Non-pigmented ciliary epithelial cell (primary cell): ENCODE data around the gene CPEB3.

Experiments
- DNase-seq: peaks from one replicate; pipeline ENCODE4 v3.0.0-alpha.2; 2010; ENCODE audit warnings: low read depth

CPEB3 gene

DNA sequence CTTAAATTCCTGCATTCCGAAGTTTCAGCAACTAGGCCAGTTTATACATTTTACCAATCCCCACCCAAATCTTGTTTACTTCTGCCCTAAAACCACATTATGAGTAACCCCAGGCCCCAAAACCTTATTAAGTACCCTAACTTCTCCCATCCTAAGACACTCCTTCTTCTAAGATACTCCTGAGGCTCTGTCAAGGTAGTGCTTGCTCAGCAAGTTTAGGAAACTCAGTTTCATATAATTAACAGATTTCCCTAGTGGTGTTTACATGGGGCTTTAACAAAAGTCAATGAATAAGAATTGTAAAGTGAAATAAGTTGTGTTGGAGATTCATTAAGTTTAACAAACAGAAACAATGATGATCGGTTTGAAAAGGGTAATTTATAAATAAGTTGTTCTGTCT, 77.8 kb downstream of the CPEB3 start:
- DNase-seq = no peak

DNA sequence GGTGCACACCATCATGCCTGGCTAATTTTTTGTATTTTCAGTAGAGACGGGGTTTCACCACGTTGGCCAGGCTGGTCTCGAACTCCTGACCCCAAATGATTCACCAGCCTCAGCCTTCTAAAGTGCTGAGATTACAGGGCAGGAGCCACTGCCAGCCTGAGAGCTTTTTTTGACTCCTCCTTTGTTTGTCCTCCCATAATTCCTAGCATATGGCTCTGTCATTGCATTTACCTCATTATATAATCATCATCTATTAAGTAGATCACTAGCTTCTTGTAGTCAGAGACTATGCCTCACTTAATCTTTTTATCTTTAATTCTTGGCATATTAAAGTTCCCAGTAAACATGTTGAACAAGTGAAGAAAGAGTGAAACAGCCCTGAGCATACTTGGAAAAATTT, 82.1 kb downstream of the CPEB3 start:
- DNase-seq = no peak

DNA sequence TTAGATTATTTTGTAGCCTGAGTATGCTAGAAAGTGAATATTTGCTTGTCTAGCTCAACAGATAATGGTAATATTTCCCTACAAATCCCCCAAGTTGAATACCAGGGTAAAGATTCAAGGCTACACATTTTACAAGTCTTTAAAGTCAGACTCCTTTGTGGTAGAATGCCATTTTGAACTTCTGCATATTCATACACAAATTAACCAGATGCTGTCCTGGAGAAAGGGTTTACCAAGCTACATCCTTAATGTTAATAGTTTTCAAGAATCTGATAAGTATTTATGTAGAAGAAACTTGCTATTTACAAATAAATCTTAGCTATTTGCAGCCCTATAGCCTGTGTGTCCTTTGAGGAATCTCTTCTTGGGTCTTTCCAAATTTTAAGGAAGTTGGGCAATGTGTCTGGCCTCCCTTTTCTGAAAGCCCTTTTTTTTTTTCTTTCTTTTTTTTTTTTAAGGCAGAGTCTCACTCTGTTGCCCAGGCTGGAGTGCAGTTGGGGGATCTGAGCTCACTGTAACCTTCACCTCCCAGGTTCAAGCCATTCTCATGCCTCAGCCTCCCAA, 82.6 kb downstream of the CPEB3 start:
- no peak for DNase-seq

DNA sequence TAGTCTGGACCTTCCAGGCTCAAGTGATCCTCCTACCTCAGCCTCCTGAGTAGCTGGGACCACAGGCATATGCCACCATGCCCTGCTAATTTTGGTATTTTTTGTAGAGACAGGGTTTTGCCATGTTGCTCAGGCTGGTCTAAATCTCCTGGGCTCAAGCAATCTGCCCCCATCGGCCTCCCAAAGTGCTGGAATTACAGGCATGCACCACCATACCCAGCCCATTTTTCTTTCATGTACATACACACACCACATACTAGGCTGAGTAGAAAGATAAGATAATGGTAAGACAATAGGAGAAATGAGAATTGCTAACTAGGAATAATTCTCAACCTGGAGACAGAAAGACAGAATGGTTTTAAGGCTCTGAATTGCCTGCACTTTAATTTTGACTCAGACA, 83.8 kb downstream of the CPEB3 start:
- DNase-seq = no peak

DNA sequence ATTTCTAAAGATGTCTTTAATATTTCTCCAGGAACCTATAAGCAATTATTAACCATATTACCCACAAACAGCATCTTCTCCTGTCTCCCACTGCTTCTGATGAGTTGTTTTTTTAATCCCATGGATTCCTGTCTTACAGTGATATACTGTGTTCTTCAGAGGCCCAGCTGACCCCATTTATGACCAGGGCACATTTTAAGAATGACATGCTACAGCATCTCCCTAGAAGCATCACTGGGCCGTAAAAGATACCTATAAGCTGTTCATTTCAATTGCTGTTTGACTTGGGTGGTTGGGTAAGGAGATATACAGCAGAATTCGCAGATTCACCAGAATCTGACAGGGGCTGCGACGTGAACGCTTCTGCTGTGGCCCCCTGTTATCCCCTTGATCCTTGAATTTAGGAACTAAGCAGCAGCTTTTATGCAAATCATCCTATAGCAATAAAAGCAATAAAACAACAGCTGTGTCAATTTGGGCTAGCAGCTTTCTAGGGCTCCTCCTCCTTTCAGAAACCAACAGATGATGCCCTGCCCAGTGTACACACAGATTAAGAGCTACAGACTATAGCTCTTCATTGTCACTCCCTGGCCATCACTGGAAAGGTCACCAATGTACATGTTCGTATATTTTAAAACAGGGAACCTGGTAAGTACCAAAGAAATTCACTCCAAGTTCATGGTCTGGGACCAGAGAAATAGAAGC, 86.8 kb downstream of the CPEB3 start:
- DNase-seq = no peak

DNA sequence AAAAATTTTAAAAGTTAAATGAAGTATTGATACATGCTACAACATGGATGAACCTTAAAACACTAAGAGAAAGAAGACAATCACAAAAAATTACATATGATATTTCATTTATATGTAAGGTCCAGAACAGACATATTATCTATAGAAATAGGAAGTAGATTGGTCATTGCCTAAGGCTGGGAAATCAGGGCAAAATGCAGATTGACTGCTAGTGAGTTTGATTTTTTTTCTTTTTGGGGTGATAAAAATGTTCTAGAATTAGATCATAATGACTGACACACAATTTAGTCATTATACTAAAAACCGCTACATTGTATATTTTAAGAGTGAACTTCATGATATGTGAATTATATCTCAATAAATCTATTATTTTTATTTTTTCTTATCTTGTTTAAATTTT, 88.3 kb downstream of the CPEB3 start:
- no peak for DNase-seq

DNA sequence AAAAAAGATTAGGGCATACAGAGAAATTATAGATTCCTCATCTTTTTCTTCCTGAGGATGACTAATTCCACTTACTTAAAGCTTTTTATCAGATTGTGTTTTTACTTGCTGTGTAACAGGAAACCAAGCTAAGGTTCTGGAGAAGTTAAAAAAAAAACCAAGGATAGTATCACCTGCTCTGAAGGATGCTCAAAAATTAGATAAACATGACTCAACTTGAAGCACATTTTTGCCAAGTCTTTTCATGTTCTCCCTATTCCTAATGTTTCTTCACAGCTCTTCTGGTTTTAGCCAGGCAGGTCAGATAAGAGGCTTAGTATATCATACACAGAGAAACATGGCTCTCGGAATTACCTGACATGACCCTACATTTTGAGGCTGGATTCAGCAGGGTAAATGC, 90.3 kb downstream of the CPEB3 start:
- DNase-seq = no peak

DNA sequence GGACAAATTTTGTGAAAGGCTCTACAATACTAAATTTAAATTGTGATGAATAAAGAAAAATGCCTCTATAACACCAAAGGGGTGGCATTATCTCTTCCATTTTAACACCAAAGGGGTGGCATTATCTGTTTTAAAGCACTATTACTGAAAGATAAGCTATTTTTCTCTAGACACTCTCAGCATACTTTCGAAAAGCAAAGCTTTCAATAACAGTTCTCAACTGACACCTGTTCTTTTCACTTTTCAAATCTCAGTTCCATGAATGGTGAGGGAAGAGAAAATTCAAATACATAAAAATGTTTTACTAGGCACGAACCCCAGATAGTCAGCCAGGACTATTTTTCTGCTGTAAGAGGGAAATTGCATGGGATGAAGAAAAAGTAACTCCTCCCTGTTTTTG, 103.8 kb downstream of the CPEB3 start:
- DNase-seq = no peak

DNA sequence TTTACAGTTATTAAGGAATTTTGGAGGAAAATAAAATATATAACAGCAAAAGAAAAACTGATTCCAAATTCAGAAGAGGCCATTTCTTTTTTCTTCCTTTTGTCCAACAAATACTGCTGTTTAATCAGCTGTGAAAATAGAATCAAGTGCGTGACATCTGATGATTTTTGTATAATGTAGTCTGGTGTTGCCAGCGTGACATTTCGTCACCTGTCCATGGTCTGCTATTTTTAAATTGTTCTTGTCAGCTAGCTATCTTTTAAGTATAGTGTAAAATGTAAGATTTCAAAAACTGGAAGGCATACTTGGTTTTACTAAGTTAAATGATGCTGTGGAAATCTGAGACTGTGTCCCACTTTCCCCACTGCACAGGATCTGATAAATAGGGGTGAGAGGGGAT, 105.9 kb downstream of the CPEB3 start:
- no peak for DNase-seq

DNA sequence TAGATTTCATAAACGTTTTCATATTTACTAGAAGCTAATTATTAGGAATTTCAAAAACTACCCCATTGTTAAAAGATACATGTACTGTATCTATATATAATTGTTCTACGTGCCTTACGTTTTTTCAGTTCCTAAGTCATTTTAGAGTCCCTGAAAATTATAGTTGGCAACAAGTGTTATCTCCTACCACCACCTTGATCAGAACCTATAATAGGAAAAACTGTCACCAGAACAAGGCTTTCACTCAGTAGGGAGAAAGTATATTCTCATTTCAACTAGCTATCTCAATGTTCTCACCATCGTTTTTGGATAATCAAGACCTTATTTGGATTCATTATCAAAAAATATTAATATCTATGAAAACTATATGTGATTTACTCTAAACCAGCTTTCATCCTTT, 107.7 kb downstream of the CPEB3 start:
- DNase-seq = no peak

DNA sequence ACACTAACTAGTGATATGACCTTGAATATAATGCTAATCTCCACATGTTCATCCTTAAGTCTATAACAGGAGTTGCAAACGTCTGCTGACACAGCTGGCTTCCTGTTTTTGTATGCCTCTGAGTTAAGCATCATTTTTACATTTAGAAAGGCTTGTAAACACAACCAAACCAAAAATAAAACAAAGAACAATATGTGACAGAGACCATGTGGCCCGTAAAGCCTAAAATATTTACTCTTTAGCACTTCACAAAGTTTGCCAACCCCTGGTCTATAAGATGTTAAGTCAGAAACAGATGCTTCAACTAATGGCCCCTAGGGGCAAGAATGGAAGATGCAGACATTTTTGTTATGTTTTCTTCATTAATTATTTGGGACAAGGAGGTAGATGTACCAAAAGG, 109.3 kb downstream of the CPEB3 start:
- no peak for DNase-seq

DNA sequence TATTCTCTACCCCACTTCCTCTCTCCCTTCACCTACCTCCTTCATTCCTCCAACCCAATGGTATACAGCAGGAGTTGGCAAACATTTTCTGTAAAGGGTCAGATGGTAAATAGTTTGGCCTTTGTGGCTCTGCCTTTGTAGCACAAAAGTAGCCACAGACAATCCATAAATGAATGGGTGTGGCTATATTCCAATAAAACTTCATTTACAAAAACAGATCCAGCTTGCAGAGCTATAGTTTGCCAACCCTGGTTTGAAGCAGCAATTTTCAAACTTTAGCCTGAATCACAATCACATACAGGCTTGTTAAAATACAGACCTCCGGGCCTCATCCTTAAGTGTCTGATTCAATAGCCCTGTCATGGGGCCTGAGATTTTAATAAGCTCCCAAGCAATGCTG, 110.5 kb downstream of the CPEB3 start:
- no peak for DNase-seq

DNA sequence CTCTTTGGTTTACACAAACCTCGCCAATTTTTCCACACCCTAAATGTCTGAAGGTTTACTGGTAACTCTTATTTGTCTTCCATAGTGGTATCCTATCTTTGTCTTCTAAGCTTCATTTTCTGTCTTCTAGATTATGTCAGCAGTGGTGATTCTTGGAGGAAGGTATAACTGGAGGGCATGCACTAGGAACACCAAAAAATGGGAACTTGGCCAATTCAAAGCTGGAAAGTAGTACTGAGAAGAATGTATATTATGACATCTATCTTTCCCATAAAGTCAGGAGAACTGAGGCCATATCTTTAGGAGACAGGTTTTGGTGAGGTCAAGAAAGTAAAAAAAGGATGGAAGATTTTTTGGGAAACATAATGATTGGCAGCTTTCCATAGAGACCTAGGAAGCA, 113.3 kb downstream of the CPEB3 start:
- no peak for DNase-seq

DNA sequence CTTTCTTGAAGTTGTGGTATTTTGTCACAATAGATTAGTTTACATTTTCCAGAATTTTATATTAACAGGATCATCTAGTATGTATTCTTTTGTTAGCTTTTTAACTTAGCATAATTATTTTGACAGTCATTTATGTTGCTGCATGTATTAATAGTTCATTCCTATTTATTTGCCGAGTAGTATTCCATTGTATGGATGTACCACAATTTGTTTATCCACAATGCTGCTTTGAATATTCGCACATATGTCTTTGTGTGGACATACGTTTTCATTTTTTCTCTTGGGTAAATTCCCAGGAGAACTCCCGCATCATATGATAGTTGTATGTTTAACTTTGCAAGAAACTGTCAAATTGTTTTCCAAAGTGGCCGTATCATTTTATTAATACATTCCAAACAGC, 115.7 kb downstream of the CPEB3 start:
- DNase-seq = no peak

DNA sequence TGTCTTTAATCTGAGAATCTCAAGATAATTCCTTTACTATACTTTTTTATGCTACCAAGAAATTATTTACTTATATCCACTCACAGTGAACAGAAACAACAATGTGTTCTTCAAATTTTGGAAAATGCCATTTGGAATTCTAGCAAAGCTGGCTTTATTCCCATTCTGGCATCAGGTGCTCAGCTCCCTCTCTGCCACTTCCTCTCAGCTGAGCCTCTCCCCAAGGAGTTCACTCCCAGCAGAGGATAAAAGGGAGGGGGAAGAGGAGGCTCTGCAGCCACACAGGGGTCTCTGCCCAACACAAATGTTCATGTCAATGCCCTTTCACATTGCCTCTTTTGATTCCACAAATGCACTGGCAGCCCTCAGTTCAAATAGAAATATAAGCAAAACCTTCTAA, 116.9 kb downstream of the CPEB3 start:
- no peak for DNase-seq

DNA sequence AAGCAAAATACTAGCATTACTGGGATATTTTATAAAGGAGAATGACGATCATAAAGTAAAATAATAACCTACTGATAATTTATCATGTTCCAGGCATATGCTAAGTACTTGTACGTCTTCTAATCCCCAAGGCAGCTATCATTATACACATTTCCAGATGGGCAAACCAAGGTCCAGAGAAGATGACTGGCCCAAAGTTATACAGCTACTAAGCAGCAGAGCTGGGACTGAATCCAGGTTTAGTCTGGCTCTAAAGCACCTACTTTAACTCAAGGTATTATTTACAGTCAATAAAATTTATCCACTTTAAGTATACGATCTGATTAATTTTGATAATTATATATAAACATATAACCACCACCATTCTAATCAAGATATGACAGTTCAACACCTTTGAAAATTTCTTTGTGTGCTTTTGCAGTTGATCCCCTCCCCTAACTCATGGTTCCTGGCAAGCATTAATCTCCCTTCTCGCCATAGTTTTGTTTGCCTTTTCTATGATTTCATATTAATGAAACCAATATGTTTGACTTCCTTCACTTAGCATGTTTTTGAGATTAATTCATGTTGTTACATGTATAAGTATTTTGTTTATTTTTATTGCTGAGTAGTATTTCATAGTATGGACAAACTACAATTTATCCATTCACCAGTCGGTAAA, 126.7 kb downstream of the CPEB3 start:
- no peak for DNase-seq

DNA sequence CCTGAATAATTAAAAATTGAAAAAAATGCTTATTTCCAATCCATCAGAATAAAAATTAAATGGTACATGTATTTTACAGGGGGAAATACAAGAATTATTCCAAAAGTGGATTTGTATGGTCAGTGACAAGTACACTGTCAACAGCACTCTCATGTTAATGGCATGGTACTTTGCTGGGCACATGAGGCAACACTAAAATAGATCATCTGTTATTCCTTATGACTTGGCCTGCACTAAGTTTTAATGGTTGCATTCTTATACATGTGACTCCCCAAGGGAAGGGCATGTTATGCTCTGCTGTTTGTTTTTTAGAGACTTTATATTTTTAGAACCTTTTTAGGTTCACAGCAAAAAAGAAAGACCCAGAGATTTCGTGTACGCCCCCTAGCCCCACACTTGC, 128.3 kb downstream of the CPEB3 start:
- no peak for DNase-seq

DNA sequence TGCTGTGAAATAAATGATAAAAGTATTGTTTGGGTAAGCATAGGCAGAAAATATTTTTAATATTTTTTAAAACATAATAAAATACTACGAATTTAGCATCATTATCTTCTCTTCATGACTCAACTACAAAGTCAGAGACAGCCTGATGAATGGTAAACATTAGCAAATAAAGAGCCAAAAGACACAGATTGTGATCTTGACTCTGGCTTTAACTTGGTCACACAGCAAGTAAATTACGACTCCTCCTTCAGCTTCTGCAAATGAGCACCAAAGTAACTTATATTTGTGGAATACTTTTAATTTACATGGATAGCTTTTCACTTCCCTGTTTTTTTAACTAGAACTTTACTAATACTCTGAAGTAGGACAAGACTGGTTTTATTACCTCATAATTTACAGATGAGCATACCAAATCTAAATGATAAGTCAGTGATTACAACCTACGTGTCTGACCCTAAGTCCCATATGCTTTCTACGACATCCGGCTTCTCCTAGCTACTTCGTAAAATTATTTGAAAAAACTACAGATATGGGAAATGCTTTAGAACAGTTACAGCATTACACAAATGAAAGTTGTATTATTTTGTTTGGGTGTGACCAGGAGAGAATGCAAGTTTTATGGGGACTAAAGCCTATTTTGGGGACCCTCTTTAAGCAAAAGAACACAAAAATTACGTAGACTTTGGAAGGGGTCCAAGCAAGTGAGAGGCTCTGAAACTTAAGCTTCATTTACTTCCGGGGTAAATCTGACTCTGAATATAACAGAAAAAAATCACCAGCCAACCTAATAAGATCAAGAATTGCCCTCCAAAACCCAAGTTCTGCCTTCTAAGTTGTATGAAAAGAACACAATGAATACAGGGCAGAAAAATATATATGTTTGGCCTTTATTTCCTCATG, 133.8 kb downstream of the CPEB3 start:
- DNase-seq = no peak

DNA sequence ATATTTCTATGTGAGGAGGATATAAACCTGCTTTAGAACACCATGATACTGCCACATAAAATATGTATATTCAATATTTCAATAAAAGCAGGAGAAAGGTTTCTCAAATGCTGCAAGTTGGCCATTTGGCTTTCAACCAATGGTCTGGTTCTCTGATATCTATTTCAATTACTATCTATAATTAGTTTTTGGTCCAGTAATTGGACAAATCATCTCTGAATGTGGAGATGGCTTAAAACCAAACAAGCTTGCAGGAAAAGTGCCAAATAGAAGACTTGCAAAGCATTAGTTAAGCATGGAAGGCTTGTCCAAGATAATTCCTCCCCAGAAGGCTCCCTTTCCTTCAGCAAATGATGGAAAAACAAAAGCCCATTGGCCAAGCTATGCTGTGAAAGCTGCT, 140.1 kb downstream of the CPEB3 start:
- no peak for DNase-seq

DNA sequence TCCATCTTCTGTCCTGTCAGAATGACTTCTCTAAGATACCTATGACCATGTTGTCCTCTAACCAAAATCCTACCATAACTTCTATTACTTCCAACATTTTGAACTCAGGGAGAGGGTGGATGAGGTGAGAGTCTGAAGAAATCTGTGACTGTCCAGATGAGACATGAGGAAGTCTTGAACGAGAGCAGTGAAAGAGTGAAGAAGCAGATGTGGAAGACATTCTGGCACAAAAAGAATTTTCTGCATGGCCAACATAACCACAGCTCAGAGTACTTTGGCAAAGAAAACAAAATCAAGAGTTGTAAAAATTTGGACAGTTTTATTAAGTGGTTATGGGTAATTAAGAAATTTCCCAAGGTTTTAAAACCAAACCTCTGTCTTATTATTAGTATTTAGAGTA, 141.6 kb downstream of the CPEB3 start:
- no peak for DNase-seq

DNA sequence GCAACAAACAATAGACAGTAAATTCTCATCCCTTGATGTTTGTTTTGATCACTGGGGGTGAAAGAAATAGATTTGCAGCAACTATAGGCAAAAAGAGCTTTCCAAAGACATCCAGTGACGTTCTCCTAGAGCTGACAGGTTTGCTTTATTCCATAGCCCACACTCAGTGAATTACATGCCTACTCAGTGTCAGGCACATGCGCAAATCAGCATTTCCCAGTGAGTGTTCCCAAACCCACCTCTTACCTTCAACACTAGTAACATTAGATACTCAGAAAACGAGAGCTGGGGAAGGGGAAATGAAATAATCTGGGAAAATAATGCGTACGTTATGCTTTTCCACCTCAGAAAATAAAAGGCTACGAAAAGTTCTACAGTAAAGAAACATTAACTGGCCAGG, 144.1 kb downstream of the CPEB3 start:
- DNase-seq = no peak

DNA sequence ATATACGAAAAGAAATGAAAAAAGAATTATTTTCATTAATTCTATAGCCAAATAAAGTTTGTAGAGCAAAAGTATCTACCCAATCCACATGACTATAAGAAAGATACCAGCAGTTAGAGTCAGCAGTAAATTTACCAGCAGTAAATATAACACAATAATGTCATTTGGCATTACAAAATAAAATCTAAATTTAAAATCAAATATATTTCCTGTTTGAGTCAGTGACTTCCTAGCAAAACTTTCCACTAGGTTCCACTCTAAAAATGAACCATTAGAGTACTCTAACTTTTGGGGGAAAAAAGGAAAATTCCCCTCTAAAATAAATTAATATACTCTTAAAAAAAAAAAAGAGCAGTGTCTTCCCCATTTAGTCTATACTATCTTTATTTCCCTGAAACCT, 144.8 kb downstream of the CPEB3 start:
- no peak for DNase-seq

DNA sequence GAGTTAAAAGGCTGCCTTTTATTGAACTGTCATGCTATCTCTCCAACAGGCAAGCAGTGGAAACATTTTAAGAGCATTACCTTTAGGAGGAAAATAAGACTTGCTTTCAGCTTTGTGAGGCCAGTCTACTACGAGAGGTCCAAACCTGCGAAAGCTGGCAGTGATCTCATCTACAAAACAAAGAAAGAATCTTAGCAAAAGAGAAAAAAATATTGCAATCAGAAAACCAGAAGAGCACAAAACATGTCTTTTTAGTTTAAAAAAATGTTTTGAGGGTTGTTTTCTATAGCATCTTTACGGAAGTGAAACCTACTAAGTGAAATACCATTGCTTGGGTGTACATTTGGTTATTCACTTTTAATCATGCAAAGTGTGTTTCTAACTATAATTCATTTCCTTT, 147.9 kb downstream of the CPEB3 start:
- DNase-seq = no peak
